ENCODE measurements around the gene DPYD.

- TF ChIP-seq, protein P1, sequence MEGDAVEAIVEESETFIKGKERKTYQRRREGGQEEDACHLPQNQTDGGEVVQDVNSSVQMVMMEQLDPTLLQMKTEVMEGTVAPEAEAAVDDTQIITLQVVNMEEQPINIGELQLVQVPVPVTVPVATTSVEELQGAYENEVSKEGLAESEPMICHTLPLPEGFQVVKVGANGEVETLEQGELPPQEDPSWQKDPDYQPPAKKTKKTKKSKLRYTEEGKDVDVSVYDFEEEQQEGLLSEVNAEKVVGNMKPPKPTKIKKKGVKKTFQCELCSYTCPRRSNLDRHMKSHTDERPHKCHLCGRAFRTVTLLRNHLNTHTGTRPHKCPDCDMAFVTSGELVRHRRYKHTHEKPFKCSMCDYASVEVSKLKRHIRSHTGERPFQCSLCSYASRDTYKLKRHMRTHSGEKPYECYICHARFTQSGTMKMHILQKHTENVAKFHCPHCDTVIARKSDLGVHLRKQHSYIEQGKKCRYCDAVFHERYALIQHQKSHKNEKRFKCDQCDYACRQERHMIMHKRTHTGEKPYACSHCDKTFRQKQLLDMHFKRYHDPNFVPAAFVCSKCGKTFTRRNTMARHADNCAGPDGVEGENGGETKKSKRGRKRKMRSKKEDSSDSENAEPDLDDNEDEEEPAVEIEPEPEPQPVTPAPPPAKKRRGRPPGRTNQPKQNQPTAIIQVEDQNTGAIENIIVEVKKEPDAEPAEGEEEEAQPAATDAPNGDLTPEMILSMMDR (IDR thresholded peaks at IDR 0.05; ENCODE audit: low read length), result no peak
- TF ChIP-seq EZH2 (optimal IDR thresholded peaks at IDR 0.05; ENCODE audit: low read depth, low read length), result no peak
Observed at GRCh38 chr1:97833881-97834280, 87.0 kb downstream of the DPYD start.
